ENCODE data around the gene SRSF7.

SRSF7 gene

GRCh38 chr2:38731684-38732221 lies 19.4 kb downstream of the SRSF7 start:
- no peak overlapping the region for H3K4me3 ChIP-seq (ENCODE audit: low read depth, low read length)
- no peak for DNase-seq (ENCODE audit: low read depth)
- TF ChIP-seq, protein P1, sequence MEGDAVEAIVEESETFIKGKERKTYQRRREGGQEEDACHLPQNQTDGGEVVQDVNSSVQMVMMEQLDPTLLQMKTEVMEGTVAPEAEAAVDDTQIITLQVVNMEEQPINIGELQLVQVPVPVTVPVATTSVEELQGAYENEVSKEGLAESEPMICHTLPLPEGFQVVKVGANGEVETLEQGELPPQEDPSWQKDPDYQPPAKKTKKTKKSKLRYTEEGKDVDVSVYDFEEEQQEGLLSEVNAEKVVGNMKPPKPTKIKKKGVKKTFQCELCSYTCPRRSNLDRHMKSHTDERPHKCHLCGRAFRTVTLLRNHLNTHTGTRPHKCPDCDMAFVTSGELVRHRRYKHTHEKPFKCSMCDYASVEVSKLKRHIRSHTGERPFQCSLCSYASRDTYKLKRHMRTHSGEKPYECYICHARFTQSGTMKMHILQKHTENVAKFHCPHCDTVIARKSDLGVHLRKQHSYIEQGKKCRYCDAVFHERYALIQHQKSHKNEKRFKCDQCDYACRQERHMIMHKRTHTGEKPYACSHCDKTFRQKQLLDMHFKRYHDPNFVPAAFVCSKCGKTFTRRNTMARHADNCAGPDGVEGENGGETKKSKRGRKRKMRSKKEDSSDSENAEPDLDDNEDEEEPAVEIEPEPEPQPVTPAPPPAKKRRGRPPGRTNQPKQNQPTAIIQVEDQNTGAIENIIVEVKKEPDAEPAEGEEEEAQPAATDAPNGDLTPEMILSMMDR (conservative IDR thresholded peaks at IDR 0.05; ENCODE audit: low read depth, low read length), result no peak

DNA sequence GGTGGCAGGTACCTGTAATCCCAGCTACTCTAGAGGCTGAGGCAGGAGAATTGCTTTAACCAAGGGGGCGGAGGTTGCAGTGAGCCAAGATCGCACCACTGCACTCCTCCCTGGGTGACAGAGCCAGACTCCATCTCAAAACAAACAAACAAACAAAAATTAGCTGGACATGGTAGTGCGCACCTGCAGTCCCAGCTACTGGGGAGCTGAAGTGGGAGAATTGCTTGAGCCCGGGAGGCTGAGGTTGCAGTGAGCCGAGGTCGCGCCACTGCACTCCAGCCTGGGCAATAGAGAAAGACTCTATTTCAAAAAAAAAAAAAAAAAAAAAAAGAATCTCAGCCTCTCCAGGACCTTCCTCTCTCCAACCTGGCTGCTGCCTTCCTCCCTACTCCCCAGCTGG lies 20.1 kb downstream of the SRSF7 start:
- TF ChIP-seq, protein P1 (conservative IDR thresholded peaks at IDR 0.05; ENCODE audit: low read depth, low read length), result no peak
- no peak for DNase-seq (ENCODE audit: low read depth)
- H3K4me3 ChIP-seq (ENCODE audit: low read depth, low read length), result no peak overlapping the region

DNA sequence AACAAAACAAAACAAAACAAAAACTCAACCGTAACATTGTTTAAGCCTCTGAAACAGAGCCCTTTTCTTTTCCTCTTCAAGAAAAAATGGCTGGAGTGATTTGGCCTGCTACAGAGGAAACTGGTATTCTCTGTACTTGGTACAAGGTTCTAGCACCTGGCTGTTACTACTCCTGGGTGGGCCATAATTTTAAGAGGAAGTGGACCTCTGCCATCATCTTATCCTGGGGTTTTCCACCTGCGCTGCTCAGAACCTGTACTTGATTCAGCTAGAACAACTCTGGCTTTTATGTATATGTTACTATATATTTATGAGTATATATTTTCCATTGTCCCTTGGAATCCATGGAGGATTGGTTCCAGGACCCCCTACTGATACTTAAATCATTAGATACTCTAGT lies 22.5 kb downstream of the SRSF7 start:
- TF ChIP-seq, protein P1 (conservative IDR thresholded peaks at IDR 0.05; ENCODE audit: low read depth, low read length), result no peak

DNA sequence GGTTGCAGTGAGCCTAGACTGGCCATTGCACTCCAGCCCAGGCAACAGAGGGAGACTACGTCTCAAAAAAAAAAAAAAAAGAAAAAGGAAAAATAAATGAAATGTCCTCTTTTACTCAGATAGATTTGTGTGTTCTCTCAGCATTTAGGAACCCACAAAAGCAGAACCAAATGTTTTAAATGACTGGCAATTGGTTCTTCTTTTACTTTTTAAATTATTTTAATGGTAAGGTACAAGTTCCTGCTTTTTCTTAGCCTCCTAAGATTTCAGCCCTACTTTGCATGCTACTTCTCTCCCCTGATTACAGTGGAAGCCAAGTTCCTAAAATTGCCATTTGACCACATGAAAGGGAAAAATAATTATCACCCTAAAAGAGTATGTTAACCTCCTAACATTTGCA lies 23.5 kb downstream of the SRSF7 start:
- H3K4me3 ChIP-seq (ENCODE audit: low read depth, low read length), result no peak overlapping the region
- no peak for DNase-seq (ENCODE audit: low read depth)
- TF ChIP-seq, protein P1 (conservative IDR thresholded peaks at IDR 0.05; ENCODE audit: low read depth, low read length), result no peak

More for the DNA sequence above, 22.5 kb downstream of the SRSF7 start:
- no peak for DNase-seq (ENCODE audit: low read depth)
- no peak overlapping the region for H3K4me3 ChIP-seq (ENCODE audit: low read depth, low read length)

DNA sequence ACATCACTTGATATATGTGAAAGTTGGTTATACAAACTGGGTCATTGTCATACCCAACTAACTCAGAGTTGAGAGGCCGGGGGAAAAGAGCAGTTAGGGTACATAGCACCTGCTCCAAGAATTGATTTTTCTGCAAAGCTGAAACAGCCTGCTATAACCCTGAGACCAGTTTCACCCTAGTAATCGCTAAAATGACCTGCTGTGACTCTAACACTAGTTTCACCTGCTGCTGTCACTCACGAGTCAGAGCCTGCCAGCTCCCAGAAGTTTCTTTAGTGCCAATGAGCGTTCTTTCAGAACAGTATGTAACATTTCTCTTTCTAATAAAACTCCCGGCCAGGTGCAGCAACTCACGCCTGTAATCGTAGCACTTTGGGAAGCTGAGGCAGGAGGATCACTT lies 28.0 kb downstream of the SRSF7 start:
- no peak overlapping the region for H3K4me3 ChIP-seq (ENCODE audit: low read depth, low read length)
- TF ChIP-seq, protein P1 (conservative IDR thresholded peaks at IDR 0.05; ENCODE audit: low read depth, low read length), result no peak
- no peak for DNase-seq (ENCODE audit: low read depth)

- peak; percentile 17 for DNase-seq (ENCODE audit: low read depth)
- no peak overlapping the region for H3K4me3 ChIP-seq (ENCODE audit: low read depth, low read length)
- TF ChIP-seq, protein P1 (conservative IDR thresholded peaks at IDR 0.05; ENCODE audit: low read depth, low read length), result peak; percentile 23
These were observed 28.7 kb downstream of the SRSF7 start for GRCh38 chr2:38722271-38723061.
